ENCODE results near the gene TNFRSF11A. TPM values are rescaled to one million over a fixed set of nuclear protein-coding genes. Genes with fewer than 3 reads are reported as not detected.

TNFRSF11A gene
- polyA plus RNA-seq, 3 donors = 2.0 to 2.3 (median 2.2) TPM

GRCh38 chr18:62435435-62436031 is 110.4 kb downstream of the TNFRSF11A start:
- DNase-seq (ENCODE audit: extremely low read depth in 1 of 11, low read depth in 9 of 11, low spot score in 4 of 11) = no peak

DNA sequence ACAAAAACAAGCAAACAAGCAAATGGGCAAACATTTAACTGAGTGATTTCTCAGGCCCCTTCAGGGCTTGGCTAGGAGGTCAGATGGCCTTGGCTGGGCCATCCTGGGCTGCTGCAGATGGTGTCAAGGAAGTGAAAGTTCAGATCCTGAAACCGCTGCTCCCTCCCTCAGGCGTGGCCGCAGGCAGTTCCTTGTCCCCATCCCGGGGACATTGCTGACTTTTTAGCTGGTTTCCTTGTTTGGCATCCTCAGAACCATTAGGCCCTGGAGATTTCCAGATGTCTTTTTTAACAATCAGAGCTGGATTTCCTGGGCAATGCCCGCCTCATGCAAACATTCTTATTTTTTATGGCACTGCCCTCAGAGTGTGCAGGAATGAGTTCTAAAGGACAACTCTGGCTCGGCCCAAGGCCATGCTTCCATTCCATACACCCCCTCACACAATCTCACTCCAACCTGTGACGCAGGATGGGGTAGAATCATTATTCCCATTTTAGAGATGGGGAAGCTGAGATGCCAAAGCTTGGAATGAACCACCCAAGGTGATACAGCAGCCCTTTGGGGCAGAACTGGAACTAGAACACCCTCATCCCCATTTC is 111.6 kb downstream of the TNFRSF11A start:
- DNase-seq (ENCODE audit: extremely low read depth in 1 of 11, low read depth in 9 of 11, low spot score in 4 of 11) = no peak

DNA sequence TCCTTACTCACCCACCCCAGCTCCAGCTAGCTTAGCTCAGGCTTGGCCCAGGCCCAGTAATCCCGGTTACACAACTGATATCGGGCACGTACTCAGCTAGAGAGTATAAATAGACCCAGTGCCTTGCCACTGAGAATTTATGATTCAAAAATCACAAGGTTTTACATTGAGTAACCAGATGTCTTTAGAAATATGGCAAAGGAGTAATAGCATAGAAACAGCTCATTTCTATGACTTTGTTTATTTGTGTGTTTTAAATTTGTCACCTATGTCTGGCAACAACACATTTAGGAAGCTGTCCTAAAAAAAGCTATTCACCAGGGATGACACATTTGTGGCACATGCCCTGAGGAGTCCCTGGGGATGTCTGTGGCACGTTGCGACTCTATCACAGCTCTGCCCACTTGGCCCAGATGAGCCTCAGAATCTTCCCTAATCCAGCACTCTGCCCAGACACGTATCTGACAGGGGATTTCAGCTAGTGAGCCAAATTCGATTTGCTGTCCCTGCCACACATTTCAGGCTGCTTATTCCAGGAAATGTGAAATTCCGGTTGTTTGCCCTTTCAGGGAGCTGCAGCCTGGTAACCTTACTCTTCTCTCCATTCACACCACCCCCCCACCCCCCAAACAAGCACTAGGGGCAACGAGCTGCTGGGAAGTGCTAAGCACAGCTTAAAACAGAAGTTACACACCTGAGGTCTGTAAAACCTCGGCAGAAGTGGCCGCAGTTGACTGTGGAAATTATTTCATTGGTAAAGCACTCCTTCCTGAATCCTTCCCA is 112.3 kb downstream of the TNFRSF11A start:
- no peak for DNase-seq (ENCODE audit: extremely low read depth in 1 of 11, low read depth in 9 of 11, low spot score in 4 of 11)

DNA sequence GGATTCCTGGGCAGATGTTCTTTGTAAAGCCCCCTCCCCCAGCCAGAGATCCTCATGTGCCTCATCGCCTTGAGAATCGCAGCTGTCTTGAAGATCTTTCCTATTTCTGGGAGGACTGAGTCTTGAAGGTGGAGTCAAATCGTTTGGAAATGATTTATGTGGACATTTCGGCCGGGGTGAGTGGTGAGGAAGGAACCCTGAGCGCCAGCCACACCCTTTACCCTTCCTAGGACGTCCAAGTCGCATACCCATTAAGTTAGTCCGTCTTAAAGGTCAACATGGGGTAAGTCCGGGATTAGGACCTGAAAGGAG is 112.9 kb downstream of the TNFRSF11A start:
- DNase-seq (ENCODE audit: extremely low read depth in 1 of 11, low read depth in 9 of 11, low spot score in 4 of 11) = no peak

DNA sequence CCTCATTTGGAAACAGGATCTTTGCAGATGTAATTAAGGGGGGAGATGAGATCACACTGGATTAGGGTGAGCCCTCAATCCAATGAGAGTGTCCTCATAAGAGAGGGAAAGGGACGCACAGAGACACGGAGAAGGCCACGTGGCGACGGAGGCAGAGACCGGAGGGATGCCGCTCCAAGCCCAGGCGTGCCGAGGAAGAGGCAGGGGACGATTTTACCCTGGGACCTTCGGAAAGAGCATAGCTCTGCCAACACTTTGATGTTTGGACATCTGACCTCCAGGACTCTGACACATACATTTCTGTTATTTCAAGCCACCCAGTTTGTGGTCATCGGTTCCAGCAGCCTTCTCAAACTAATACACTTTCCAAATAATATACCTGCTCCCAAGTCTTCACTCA is 113.3 kb downstream of the TNFRSF11A start:
- no peak for DNase-seq (ENCODE audit: extremely low read depth in 1 of 11, low read depth in 9 of 11, low spot score in 4 of 11)

DNA sequence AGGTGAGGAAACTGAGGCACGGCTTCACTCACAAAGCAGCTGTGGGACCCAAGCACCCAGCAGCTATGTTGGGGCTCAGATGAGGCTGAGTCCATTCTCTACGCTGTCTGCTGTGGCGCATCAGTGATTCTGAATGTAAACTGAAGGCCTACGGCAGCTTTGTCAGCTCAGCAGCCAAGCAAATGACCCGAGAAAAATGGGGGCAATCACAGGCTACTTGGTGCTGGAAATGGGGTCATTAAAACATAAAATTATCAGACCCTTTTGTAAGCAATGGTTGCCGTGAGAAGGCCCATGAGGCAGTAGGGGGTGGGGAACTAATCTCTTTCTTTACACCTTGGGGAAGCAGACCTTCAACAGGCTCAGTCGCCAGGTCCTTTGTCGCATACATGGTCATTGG is 113.8 kb downstream of the TNFRSF11A start:
- DNase-seq (ENCODE audit: extremely low read depth in 1 of 11, low read depth in 9 of 11, low spot score in 4 of 11) = no peak

Other genes with a start within 250 kb of the TNFRSF11A start
- 10 to 100 TPM; 26.5 to 32.9 (median 31.5) TPM for gene PIGN, start 138.3 kb upstream of the TNFRSF11A start, polyA plus RNA-seq (ENCODE audit: insufficient read length in 3 of 3)
- 10 to 100 TPM; 32.1 to 39.0 (median 37.4) TPM for gene RELCH, start 138.1 kb upstream of the TNFRSF11A start, polyA plus RNA-seq (ENCODE audit: insufficient read length in 3 of 3)
- gene ZCCHC2, start 197.7 kb downstream of the TNFRSF11A start, polyA plus RNA-seq (ENCODE audit: insufficient read length in 3 of 3) = 10 to 100 TPM; 12.3 to 17.6 (median 15.1) TPM